Liver (tissue), 9 donors: ENCODE data around the gene LRFN5. TPM values are rescaled to one million over a fixed set of nuclear protein-coding genes. Genes with fewer than 3 reads are reported as not detected.
"Not testable (repeated sequence)": the region's sequence is repeated elsewhere in the genome, so short reads cannot be mapped to it uniquely, and the experiment has no call there.

Experiments used
- DNase-seq: peaks from one replicate; pipeline ENCODE4 v3.0.0-alpha.2; 2017; ENCODE audit warnings: low spot score
- H3K27ac ChIP-seq, 2 donors: one replicate each; pipeline ENCODE4 v1.7.0; 2013; ENCODE audit warnings: inconsistent platforms in 2 of 2, low read length in 2 of 2, control low read depth in 1 of 2, low read depth in 1 of 2, mild to moderate bottlenecking in 1 of 2
- H3K27me3 ChIP-seq, 4 donors: one replicate each; pipeline versions ENCODE4 v1.6.1 to v1.7.0; 2013; ENCODE audit warnings: low read length in 3 of 4, inconsistent platforms in 1 of 4, mild to moderate bottlenecking in 1 of 4, moderate library complexity in 1 of 4; ENCODE audit not compliant: control insufficient read depth in 4 of 4, insufficient read depth in 4 of 4
- H3K36me3 ChIP-seq, 4 donors: one replicate each; pipeline versions ENCODE4 v1.6.1 to v1.7.0; 2013; ENCODE audit warnings: low read length in 3 of 4, mild to moderate bottlenecking in 3 of 4, low read depth in 1 of 4, moderate library complexity in 1 of 4; ENCODE audit not compliant: control insufficient read depth in 4 of 4, insufficient read depth in 3 of 4
- H3K4me1 ChIP-seq, 4 donors: one replicate each; pipeline versions ENCODE4 v1.6.1 to v1.7.0; 2013; ENCODE audit warnings: low read length in 3 of 4, mild to moderate bottlenecking in 3 of 4, moderate library complexity in 1 of 4; ENCODE audit not compliant: control insufficient read depth in 4 of 4, insufficient read depth in 4 of 4
- H3K4me3 ChIP-seq, 3 donors: one replicate each; pipeline versions ENCODE4 v1.6.1 to v1.7.0; 2013; ENCODE audit warnings: low read length in 3 of 3, control low read depth in 1 of 3, low read depth in 1 of 3, mild to moderate bottlenecking in 1 of 3
- H3K9ac ChIP-seq, 2 donors: one replicate each; pipeline ENCODE4 v1.7.0; 2013; ENCODE audit warnings: low read length in 2 of 2, mild to moderate bottlenecking in 2 of 2, moderate library complexity in 2 of 2, control low read depth in 1 of 2, low read depth in 1 of 2
- H3K9me3 ChIP-seq, 4 donors: one replicate each; pipeline versions ENCODE4 v1.6.1 to v1.7.0; 2013; ENCODE audit warnings: low read length in 3 of 4; ENCODE audit not compliant: control insufficient read depth in 4 of 4
- ATF3 ChIP-seq: IDR thresholded peaks from 2 replicates; pipeline ENCODE4 v1.6.1; 2016; ENCODE audit warnings: antibody characterized with exemption
- GABPA ChIP-seq, 2 donors: IDR thresholded peaks in 1 of 2; conservative IDR thresholded peaks in 1 of 2; 2 replicates each; pipeline ENCODE4 v1.6.1; 2016; ENCODE audit warnings: antibody characterized with exemption in 2 of 2, mild to moderate bottlenecking in 1 of 2, moderate library complexity in 1 of 2
- HNF4A ChIP-seq, 2 donors: conservative IDR thresholded peaks; 2 replicates each; pipeline ENCODE4 v1.6.1; 2016; ENCODE audit warnings: antibody characterized with exemption in 2 of 2, mild to moderate bottlenecking in 2 of 2
- HNF4G ChIP-seq: IDR thresholded peaks from 2 replicates; pipeline ENCODE4 v1.6.1; 2016; ENCODE audit warnings: antibody characterized with exemption
- NR2F2 ChIP-seq: IDR thresholded peaks from 2 replicates; pipeline ENCODE4 v1.6.1; 2016; ENCODE audit warnings: antibody characterized with exemption
- REST ChIP-seq: IDR thresholded peaks from 2 replicates; pipeline ENCODE4 v1.6.1; 2016; ENCODE audit warnings: antibody characterized with exemption, mild to moderate bottlenecking
- SP1 ChIP-seq: IDR thresholded peaks from 2 replicates; pipeline ENCODE4 v1.6.1; 2018; ENCODE audit warnings: antibody characterized with exemption, mild to moderate bottlenecking
- YY1 ChIP-seq: IDR thresholded peaks from 2 replicates; pipeline ENCODE4 v1.6.1; 2016; ENCODE audit warnings: antibody characterized with exemption, mild to moderate bottlenecking
- WGBS: extraction: QIAGEN DNeasy Blood & Tissue Kit; methylation state at CpG from one replicate; pipeline ENCODE4 v1.1.7; 2013; 5-methylcytosine and 5-hydroxymethylcytosine counted together
- polyA plus RNA-seq, 2 donors: library from polyadenylated mRNA; stranded (reverse) in 1 of 2; unstranded in 1 of 2; fragments of 200-250 nt in 1 of 2; fragments of >200 nt in 1 of 2; fragmentation: Nextera tagmentation in 1 of 2; extraction: Ambion mirVana in 1 of 2; gene quantifications; one replicate each; pipeline versions ENCODE4 v1.2.1 to v1.2.3, GENCODE V29; 2013 to 2015
- total RNA-seq, 2 donors: library from RNA; depleted of rRNA; stranded (reverse); fragments of >200 nt; gene quantifications; one replicate each; pipeline ENCODE4 v1.2.3, GENCODE V29; 2014
- TF ChIP-seq, protein P1 (sequence below): IDR thresholded peaks from 2 replicates; pipeline ENCODE4 v1.6.1; 2016; ENCODE audit warnings: antibody characterized with exemption
- donor health status: healthy.
- donor health status: healthy.
- donor health status: healthy.
- donor health status: healthy.
- donor health status: healthy.

Gene LRFN5
- total and polyA plus RNA-seq, 4 donors = 0.07 to 0.23 (median 0.08) TPM; not detected in 1

DNA sequence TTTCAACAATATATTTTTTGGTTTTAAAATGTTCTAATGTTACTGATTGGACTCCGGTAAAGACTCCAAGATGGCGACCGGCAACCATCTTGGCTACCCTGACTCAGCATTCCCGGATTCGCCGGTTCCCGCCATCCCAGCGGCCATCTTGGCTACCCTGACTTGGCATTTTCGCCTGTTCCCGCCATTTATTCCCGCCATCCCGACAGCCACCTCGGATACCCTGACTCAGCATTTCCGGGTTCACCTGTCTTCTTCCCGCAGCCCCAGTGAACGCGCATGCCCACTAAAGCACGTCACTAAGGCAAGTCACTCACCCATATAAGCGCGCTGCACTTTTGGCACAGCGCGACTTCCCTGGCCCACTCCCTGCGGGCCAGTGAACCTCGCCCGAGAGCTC, 9.0 kb upstream of the LRFN5 start:
- TF ChIP-seq ATF3 = no peak
- TF ChIP-seq GABPA (IDR thresholded peaks at IDR 0.05 in 1 of 2, conservative IDR thresholded peaks at IDR 0.05 in 1 of 2) = peak in 1 of 2 donors; percentile 8
- no peak for TF ChIP-seq HNF4G
- peak; percentile 94 for TF ChIP-seq YY1
- TF ChIP-seq SP1 = no peak
- 86% methylated on average over 25 of the region's 25 CpGs for WGBS
- no peak for DNase-seq
- Histone ChIP-seq H3K9ac (no peak overlapping the region), H3K9me3 (no peaks in the 10 kb centered on the region), H3K27ac (no peak overlapping the region), H3K4me3 (no peak overlapping the region), H3K36me3 (no peaks in the 10 kb centered on the region), H3K27me3 (peaks cover 0 to 1% (median 0%) of the 10 kb centered on the region in 4 donors), H3K4me1 (no peaks in the 10 kb centered on the region)

- 81% methylated on average over 6 of the region's 6 CpGs for WGBS
Measured at GRCh38 chr14:41599805-41600385, 6.8 kb upstream of the LRFN5 start.

GRCh38 chr14:41604721-41605531, 1.8 kb upstream of the LRFN5 start:
- no peak for TF ChIP-seq REST
- peak in 1 of 2 donors; percentile 9 for TF ChIP-seq HNF4A (conservative IDR thresholded peaks at IDR 0.05)
- TF ChIP-seq, protein P1, sequence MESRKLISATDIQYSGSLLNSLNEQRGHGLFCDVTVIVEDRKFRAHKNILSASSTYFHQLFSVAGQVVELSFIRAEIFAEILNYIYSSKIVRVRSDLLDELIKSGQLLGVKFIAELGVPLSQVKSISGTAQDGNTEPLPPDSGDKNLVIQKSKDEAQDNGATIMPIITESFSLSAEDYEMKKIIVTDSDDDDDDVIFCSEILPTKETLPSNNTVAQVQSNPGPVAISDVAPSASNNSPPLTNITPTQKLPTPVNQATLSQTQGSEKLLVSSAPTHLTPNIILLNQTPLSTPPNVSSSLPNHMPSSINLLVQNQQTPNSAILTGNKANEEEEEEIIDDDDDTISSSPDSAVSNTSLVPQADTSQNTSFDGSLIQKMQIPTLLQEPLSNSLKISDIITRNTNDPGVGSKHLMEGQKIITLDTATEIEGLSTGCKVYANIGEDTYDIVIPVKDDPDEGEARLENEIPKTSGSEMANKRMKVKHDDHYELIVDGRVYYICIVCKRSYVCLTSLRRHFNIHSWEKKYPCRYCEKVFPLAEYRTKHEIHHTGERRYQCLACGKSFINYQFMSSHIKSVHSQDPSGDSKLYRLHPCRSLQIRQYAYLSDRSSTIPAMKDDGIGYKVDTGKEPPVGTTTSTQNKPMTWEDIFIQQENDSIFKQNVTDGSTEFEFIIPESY = no peak
- no peak for TF ChIP-seq NR2F2
- no peaks in the 10 kb centered on the region for H3K9me3 ChIP-seq
- no peak overlapping the region for H3K27ac ChIP-seq
- DNase-seq = peak; percentile 32
- WGBS = 3% methylated on average over 29 of the region's 29 CpGs
- peak overlapping the region in 2 of 3 donors; percentile 22 to 60 for H3K4me3 ChIP-seq
- peaks cover 4 to 34% (median 14%) of the 10 kb centered on the region in 4 donors for H3K27me3 ChIP-seq
- H3K4me1 ChIP-seq = peaks cover 11 to 40% (median 34%) of the 10 kb centered on the region in 4 donors
- H3K36me3 ChIP-seq = no peaks in the 10 kb centered on the region
- H3K9ac ChIP-seq = no peak overlapping the region

More at GRCh38 chr14:41599805-41600385, 6.8 kb upstream of the LRFN5 start:
- not testable (repeated sequence) for H3K9ac ChIP-seq, H3K4me3 ChIP-seq, H3K9me3 ChIP-seq, H3K36me3 ChIP-seq, DNase-seq, H3K4me1 ChIP-seq, H3K27me3 ChIP-seq, H3K27ac ChIP-seq
